Sigmoid colon (tissue), 7 donors: ENCODE data around the gene TSPYL4. TPM values are rescaled to one million over a fixed set of nuclear protein-coding genes. Genes with fewer than 3 reads are reported as not detected.

Experiments
- DNase-seq: peaks from one replicate; pipeline ENCODE4 v3.0.0-alpha.2; 2019
- H3K27ac ChIP-seq, 4 donors: fragments of 200-600 bp; sonication (generic); one replicate each; pipeline ENCODE4 v1.5.1; 2016 to 2019; ENCODE audit warnings: mild to moderate bottlenecking in 1 of 4
- H3K27me3 ChIP-seq, 3 donors: fragments of 200-600 bp; sonication (generic); one replicate each; pipeline ENCODE4 v1.5.1; 2019; ENCODE audit warnings: mild to moderate bottlenecking in 1 of 3
- H3K36me3 ChIP-seq, 4 donors: fragments of 200-600 bp; sonication (generic); one replicate each; pipeline ENCODE4 v1.5.1; 2016 to 2019
- H3K4me1 ChIP-seq, 4 donors: fragments of 200-600 bp; sonication (generic); one replicate each; pipeline ENCODE4 v1.5.1; 2017 to 2019
- H3K4me3 ChIP-seq, 4 donors: fragments of 200-600 bp; sonication (generic); one replicate each; pipeline ENCODE4 v1.5.1; 2017 to 2019; ENCODE audit warnings: mild to moderate bottlenecking in 2 of 4, moderate library complexity in 1 of 4
- H3K9me3 ChIP-seq, 4 donors: fragments of 200-600 bp in 3 of 4; sonication (generic) in 3 of 4; one replicate each; pipeline versions ENCODE4 v1.5.1 to v1.6.1; 2013 to 2019
- EP300 ChIP-seq, 4 donors: sonication (generic); formaldehyde crosslinking; IDR thresholded peaks; one replicate each; pipeline ENCODE4 v1.6.1; 2017; ENCODE audit warnings: antibody characterized with exemption in 4 of 4
- POLR2A ChIP-seq, 2 donors: fragments of 450-650 bp; IDR thresholded peaks; one replicate each; pipeline ENCODE4 v1.6.1; 2016; ENCODE audit warnings: antibody characterized with exemption in 2 of 2, mild to moderate bottlenecking in 2 of 2, moderate library complexity in 2 of 2
- POLR2AphosphoS5 ChIP-seq, 4 donors: sonication (generic); formaldehyde crosslinking; IDR thresholded peaks; one replicate each; pipeline ENCODE4 v1.6.1; 2017; ENCODE audit warnings: antibody characterized with exemption in 4 of 4
- WGBS, 2 donors: extraction: QIAGEN DNeasy Blood & Tissue Kit; methylation state at CpG; one replicate each; pipeline ENCODE4 v1.1.7; 2013; 5-methylcytosine and 5-hydroxymethylcytosine counted together
- intact Hi-C: fragments of 100-400 bp; cut with DNase I; formaldehyde crosslinking; loops from one replicate; pipeline ENCODE4 v1.15.1; 2023
- polyA plus RNA-seq, 3 donors: library from polyadenylated mRNA; stranded (reverse); fragments of 200-250 nt; gene quantifications; one replicate each; pipeline ENCODE4 v1.2.3, GENCODE V29; 2013
- total RNA-seq, 4 donors: library from RNA; depleted of rRNA; stranded (reverse); fragments of >200 nt; gene quantifications; one replicate each; pipeline ENCODE4 v1.1.0, GENCODE V29; 2016
- TF ChIP-seq, protein P1 (sequence below), 4 experiments: fragments of 450-650 bp in 3 of 4; fragments of 200-600 bp in 1 of 4; IDR thresholded peaks; one replicate each; pipeline ENCODE4 v1.5.1; 2016 to 2019; ENCODE audit warnings: antibody characterized with exemption in 4 of 4, mild to moderate bottlenecking in 3 of 4, moderate library complexity in 2 of 4
- donor health status: healthy with polysubstance abuse.
- donor health status: Bipolar disorder and iron deficiency.
- donor health status: healthy.

The TSPYL4 gene
- total and polyA plus RNA-seq, 7 donors, result 3.0 to 18.5 (median 15.1) TPM

DNA sequence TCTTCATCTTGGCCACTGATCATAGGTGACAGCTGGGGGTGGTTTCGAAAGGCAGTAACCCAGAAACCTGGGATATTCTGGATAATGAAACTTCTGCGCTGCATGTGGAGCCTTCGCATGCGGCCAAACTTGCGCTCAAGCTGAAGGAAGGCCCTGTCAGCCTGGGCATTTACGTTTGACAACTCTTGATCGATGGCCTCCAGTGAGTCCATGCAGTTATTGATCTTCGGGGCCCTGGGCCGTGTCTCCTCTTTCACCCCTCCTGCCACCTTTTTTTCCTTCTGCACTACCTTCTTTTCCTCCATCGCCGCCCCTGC is 729 bp downstream of the TSPYL4 start:
- Histone ChIP-seq H3K27ac (peak overlapping the region; percentile 88 to 95 (median 90)), H3K36me3 (no peaks in the 10 kb centered on the region), H3K9me3 (no peaks in the 10 kb centered on the region), H3K27me3 (no peaks in the 10 kb centered on the region), H3K4me3 (peak overlapping the region; percentile 63 to 99 (median 78)), H3K4me1 (peaks cover 0 to 58% (median 38%) of the 10 kb centered on the region in 4 donors)
- intact Hi-C loops, result no loop called here
- TF ChIP-seq POLR2A (IDR thresholded peaks at IDR 0.05), result no peak
- TF ChIP-seq POLR2AphosphoS5 (IDR thresholded peaks at IDR 0.05), result no peak
- no peak for TF ChIP-seq EP300 (IDR thresholded peaks at IDR 0.05)
- TF ChIP-seq, protein P1, sequence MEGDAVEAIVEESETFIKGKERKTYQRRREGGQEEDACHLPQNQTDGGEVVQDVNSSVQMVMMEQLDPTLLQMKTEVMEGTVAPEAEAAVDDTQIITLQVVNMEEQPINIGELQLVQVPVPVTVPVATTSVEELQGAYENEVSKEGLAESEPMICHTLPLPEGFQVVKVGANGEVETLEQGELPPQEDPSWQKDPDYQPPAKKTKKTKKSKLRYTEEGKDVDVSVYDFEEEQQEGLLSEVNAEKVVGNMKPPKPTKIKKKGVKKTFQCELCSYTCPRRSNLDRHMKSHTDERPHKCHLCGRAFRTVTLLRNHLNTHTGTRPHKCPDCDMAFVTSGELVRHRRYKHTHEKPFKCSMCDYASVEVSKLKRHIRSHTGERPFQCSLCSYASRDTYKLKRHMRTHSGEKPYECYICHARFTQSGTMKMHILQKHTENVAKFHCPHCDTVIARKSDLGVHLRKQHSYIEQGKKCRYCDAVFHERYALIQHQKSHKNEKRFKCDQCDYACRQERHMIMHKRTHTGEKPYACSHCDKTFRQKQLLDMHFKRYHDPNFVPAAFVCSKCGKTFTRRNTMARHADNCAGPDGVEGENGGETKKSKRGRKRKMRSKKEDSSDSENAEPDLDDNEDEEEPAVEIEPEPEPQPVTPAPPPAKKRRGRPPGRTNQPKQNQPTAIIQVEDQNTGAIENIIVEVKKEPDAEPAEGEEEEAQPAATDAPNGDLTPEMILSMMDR (IDR thresholded peaks at IDR 0.05), result no peak
- 40 to 44% methylated on average over 11 of the region's 11 CpGs for WGBS, 2 donors
- no peak for DNase-seq

DNA sequence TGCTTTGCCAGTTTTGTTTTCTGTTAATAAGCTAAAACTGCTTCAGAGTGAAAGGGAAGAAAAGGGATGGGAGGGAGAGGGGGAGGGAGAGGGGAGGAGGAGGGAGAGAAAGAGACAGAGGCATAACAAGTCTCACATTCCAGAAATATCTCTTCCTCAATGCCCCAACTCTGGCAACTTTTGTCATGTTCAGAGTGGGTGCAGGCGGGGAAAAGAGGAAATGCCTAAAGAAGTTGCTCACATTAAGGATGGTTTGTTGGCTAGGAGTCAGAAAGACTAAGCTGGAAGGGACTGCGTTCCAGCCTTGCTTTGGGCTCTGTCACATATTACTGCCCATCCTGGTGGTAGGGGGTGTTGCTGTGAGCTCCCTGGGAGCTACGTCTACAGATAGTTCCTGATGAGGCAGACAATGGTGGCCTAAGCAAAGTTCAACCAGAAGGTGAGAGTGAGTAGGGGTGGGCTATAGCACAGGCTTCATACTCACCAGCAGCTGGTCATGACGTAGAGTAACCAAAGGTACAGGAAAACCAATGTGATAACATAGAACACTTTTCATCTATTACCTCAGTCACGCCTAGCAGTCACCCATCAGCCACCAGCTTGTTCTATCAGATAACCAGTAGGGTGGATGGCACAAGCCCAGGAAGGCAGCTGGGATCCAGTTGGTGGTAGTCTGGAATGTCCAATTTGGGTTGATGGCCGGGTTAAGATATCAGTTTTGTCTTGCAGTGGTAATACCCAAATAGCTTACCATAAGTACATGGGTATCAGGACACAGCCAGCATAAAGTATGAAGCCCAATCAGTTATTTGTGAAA is 2.1 kb downstream of the TSPYL4 start:
- Histone ChIP-seq H3K4me1 (peaks cover 0 to 58% (median 38%) of the 10 kb centered on the region in 4 donors), H3K4me3 (no peak overlapping the region), H3K27ac (peak overlapping the region in 2 of 4 donors; percentile 18 to 22), H3K36me3 (no peaks in the 10 kb centered on the region), H3K27me3 (no peaks in the 10 kb centered on the region), H3K9me3 (no peaks in the 10 kb centered on the region)
- DNase-seq, result no peak
- 85 to 87% methylated on average over 6 of the region's 6 CpGs for WGBS, 2 donors
- no peak for TF ChIP-seq POLR2A (IDR thresholded peaks at IDR 0.05)
- TF ChIP-seq POLR2AphosphoS5 (IDR thresholded peaks at IDR 0.05), result no peak
- no peak for TF ChIP-seq EP300 (IDR thresholded peaks at IDR 0.05)
- TF ChIP-seq, protein P1 (IDR thresholded peaks at IDR 0.05), result no peak
- intact Hi-C loops, result no loop called here

DNA sequence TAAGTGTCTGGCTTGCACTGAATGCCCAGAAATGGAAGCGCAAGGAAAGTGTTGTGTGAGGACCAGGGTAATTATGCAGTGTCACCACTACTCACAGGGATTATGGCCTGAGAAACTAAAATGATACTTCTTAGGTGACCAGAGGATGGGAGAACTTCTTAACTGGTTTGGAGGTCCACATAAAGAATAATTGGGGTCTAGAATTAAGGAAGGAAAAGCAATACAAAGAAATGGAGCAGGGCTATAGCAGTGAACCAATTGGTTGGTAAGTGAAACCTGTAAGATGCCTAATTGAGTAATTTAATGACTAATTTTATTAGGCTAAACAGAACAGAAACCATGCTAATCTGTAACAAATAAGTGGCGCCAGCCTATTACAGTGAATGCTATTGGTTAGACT is 5.3 kb downstream of the TSPYL4 start:
- Histone ChIP-seq H3K36me3 (no peaks in the 10 kb centered on the region), H3K27me3 (no peaks in the 10 kb centered on the region), H3K9me3 (no peaks in the 10 kb centered on the region), H3K4me3 (no peak overlapping the region), H3K4me1 (peaks cover 0 to 48% (median 32%) of the 10 kb centered on the region in 4 donors), H3K27ac (peak overlapping the region in 1 of 4 donors; percentile 25)
- no peak for DNase-seq
- intact Hi-C loops, result no loop called here
- TF ChIP-seq EP300 (IDR thresholded peaks at IDR 0.05) (no peak), POLR2A (IDR thresholded peaks at IDR 0.05) (no peak), POLR2AphosphoS5 (IDR thresholded peaks at IDR 0.05) (no peak)
- TF ChIP-seq, protein P1 (IDR thresholded peaks at IDR 0.05), result no peak
- 96 to 98% methylated on average over 2 of the region's 2 CpGs for WGBS, 2 donors

DNA sequence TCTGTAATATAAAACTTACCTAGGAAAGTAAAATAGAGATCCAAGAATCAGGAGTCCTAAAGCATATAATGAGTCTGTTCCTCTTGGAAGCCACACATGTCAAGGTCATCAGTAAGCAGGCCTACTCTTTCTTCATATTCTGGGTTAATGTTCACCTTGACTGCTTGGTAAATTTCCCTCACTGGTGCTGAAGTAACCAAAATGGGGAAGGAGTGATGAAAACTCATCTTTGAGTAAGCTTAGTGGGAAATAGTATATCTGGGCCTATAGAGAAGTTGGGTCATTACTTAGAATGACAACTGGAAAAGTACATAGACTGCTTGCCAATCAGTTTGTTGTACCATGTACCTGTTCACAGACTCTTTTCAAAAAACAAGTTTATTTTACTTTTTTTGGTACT is 6.6 kb downstream of the TSPYL4 start:
- H3K4me3 ChIP-seq, result no peak overlapping the region
- DNase-seq, result no peak
- H3K4me1 ChIP-seq, result peaks cover 0 to 38% (median 23%) of the 10 kb centered on the region in 4 donors
- H3K27me3 ChIP-seq, result no peaks in the 10 kb centered on the region
- TF ChIP-seq, protein P1 (IDR thresholded peaks at IDR 0.05), result no peak
- TF ChIP-seq EP300 (IDR thresholded peaks at IDR 0.05) (no peak), POLR2AphosphoS5 (IDR thresholded peaks at IDR 0.05) (no peak), POLR2A (IDR thresholded peaks at IDR 0.05) (no peak)
- intact Hi-C loops, result no loop called here
- no peaks in the 10 kb centered on the region for H3K9me3 ChIP-seq
- no peak overlapping the region for H3K27ac ChIP-seq
- H3K36me3 ChIP-seq, result no peaks in the 10 kb centered on the region
